DND-41 (cell line): ENCODE data around the gene GLI2.

ENCODE experiments used
- ATAC-seq: fragments of 200-7000 bp; cut with Tn5 transposase; 3 replicates; pipeline ENCODE4 v1.9.1; 2021; ENCODE audit warnings: low read depth; ENCODE audit not compliant: insufficient read depth
- DNase-seq: peaks from one replicate; pipeline ENCODE4 v3.0.0-alpha.2; 2020
- H2AFZ ChIP-seq: 2 replicates; pipeline ENCODE4 v1.6.0; 2012; ENCODE audit warnings: low read depth, low read length
- H3K27ac ChIP-seq: 2 replicates; pipeline ENCODE4 v1.5.1; 2012; ENCODE audit warnings: low read length, inconsistent platforms
- H3K27me3 ChIP-seq: fragments of 200-600 bp; sonication (generic); 2 replicates; pipeline ENCODE4 v1.6.0; 2012; ENCODE audit warnings: low read length, mild to moderate bottlenecking, inconsistent platforms; ENCODE audit not compliant: insufficient read depth, poor library complexity
- H3K36me3 ChIP-seq: 2 replicates; pipeline ENCODE4 v1.5.1; 2012; ENCODE audit warnings: low read length, inconsistent platforms; ENCODE audit not compliant: insufficient read depth
- H3K4me1 ChIP-seq: 2 replicates; pipeline ENCODE4 v1.5.1; 2012; ENCODE audit warnings: mild to moderate bottlenecking, low read length; ENCODE audit not compliant: insufficient read depth
- H3K4me2 ChIP-seq: 2 replicates; pipeline ENCODE4 v1.6.0; 2012; ENCODE audit warnings: mild to moderate bottlenecking, moderate library complexity, low read length, inconsistent platforms; ENCODE audit not compliant: insufficient read depth
- H3K4me3 ChIP-seq, 2 experiments: fragments of 200-600 bp in 1 of 2; shearing (Covaris generic) in 1 of 2; 2 replicates each; pipeline ENCODE4 v1.5.1; 2012 to 2016; ENCODE audit warnings: inconsistent platforms in 2 of 2, low read length in 2 of 2, mild to moderate bottlenecking in 2 of 2, low read depth in 1 of 2, moderate library complexity in 1 of 2
- H3K79me2 ChIP-seq: 2 replicates; pipeline ENCODE4 v1.6.0; 2012; ENCODE audit warnings: low read length, inconsistent platforms; ENCODE audit not compliant: insufficient read depth
- H3K9ac ChIP-seq: 2 replicates; pipeline ENCODE4 v1.6.0; 2012; ENCODE audit warnings: low read depth, mild to moderate bottlenecking, inconsistent platforms, low read length, moderate library complexity
- H3K9me3 ChIP-seq: 2 replicates; pipeline ENCODE4 v1.5.1; 2012; ENCODE audit warnings: low read length, moderate library complexity, mild to moderate bottlenecking, inconsistent platforms; ENCODE audit not compliant: insufficient read depth, severe bottlenecking
- H4K20me1 ChIP-seq: 2 replicates; pipeline ENCODE4 v1.6.0; 2012; ENCODE audit warnings: low read length; ENCODE audit not compliant: insufficient read depth
- EZH2 ChIP-seq: IDR thresholded peaks from 3 replicates; pipeline ENCODE4 v1.6.1; 2012; ENCODE audit warnings: borderline replicate concordance, low read depth, mild to moderate bottlenecking, moderate library complexity, low read length, inconsistent platforms; ENCODE audit not compliant: severe bottlenecking
- TF ChIP-seq, protein P1 (sequence below): IDR thresholded peaks from 2 replicates; pipeline ENCODE4 v1.5.1; 2012; ENCODE audit warnings: borderline replicate concordance, low read length, moderate library complexity, mild to moderate bottlenecking; ENCODE audit not compliant: poor library complexity, severe bottlenecking; ENCODE audit errors: extremely low read depth

Gene GLI2

DNA sequence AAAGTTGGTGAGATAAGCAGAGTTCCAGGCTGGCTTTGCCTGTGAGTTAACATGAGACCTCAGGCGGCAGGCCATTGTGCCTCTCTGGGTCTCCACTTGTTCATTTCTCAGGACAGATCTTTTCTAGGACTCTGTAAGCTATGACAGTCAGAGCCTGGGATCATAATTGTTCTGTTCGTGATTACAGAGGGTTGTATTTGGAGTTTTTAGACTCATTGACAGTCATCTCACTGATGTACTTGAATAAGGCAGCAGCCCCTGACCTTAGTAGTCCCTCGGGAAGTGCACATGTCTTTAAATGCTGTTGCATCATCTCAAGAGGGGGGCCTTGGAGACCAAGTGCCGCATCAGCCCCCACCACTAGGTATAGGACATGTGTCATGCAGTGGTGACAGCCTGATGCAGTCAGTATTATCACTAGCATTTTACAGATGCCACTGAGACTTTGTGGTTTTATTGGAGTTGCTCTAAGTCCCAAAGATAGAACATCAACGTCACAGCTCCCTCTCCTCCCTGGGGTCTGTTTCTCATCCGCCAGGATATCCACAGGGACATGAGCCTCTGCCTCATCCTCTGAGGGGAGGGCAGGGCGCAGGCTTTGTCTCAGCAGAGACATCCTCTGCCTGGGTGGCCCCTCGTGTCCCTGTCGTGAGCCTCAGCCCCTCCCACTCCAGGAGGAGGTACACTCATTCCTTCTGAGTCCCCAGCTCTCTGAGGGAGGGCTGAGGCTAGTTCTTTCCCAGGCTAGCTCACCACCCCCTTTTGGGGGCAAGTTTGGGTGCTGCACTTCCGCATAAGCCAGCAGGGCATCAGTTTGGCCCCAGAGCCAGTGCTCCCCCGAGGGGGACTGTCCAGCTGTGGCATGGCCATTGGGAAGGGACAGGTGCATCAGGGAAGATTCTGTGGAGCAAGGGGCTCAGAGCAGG is 14.1 kb downstream of the GLI2 start:
- Histone ChIP-seq H3K4me1 (no peaks in the 10 kb centered on the region), H4K20me1 (no peaks in the 10 kb centered on the region)
- no peak for ATAC-seq

DNA sequence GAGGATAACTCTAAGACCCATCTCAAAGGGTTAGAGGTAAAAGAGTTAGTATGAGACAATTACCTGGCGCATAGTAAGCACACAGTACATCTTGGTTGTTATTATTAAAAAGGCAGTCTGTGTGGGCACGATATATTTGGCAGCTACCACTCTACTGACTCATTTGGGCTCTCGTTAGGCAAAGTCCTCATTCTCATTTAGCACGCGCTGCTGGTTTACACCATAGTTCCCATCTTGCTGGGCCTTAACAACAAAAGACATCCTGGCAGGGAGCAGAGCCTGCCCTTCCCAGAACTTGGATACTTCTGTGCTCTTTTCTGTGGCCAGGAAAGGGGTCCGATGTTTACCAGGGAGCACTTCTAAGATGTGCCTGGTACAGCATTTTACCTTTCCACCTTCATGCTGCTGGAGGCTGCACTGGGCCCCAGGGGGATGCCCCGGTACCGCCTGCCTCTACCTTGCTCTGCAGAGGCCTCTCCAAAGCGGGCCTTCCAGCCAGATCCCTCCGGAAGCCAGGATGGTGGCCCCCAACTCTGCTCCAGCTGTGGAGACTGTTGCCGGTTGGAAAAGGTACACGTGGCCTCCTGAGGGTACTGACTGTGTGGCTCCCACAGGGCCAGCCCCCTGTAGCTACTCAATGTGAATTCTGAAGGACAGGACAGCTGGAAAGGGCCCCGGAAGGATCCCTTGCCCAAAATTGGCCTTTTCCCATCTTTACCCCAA is 15.0 kb downstream of the GLI2 start:
- ATAC-seq: no peak
- no peak overlapping the region for H3K27ac ChIP-seq
- H3K4me2 ChIP-seq: no peak overlapping the region
- DNase-seq: no peak
- no peak overlapping the region for H3K4me3 ChIP-seq
- TF ChIP-seq EZH2: no peak
- TF ChIP-seq, protein P1, sequence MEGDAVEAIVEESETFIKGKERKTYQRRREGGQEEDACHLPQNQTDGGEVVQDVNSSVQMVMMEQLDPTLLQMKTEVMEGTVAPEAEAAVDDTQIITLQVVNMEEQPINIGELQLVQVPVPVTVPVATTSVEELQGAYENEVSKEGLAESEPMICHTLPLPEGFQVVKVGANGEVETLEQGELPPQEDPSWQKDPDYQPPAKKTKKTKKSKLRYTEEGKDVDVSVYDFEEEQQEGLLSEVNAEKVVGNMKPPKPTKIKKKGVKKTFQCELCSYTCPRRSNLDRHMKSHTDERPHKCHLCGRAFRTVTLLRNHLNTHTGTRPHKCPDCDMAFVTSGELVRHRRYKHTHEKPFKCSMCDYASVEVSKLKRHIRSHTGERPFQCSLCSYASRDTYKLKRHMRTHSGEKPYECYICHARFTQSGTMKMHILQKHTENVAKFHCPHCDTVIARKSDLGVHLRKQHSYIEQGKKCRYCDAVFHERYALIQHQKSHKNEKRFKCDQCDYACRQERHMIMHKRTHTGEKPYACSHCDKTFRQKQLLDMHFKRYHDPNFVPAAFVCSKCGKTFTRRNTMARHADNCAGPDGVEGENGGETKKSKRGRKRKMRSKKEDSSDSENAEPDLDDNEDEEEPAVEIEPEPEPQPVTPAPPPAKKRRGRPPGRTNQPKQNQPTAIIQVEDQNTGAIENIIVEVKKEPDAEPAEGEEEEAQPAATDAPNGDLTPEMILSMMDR: no peak
- no peaks in the 10 kb centered on the region for H3K4me1 ChIP-seq
- no peak overlapping the region for H2AFZ ChIP-seq
- H4K20me1 ChIP-seq: no peaks in the 10 kb centered on the region
- no peaks in the 10 kb centered on the region for H3K9me3 ChIP-seq
- H3K9ac ChIP-seq: no peak overlapping the region
- H3K79me2 ChIP-seq: no peaks in the 10 kb centered on the region
- no peaks in the 10 kb centered on the region for H3K36me3 ChIP-seq
- peaks cover 14% of the 10 kb centered on the region for H3K27me3 ChIP-seq

More for the DNA sequence above, 14.1 kb downstream of the GLI2 start:
- no peak overlapping the region for H3K4me3 ChIP-seq
- peaks cover 20% of the 10 kb centered on the region for H3K27me3 ChIP-seq
- H3K36me3 ChIP-seq: no peaks in the 10 kb centered on the region
- no peak overlapping the region for H3K9ac ChIP-seq
- TF ChIP-seq EZH2: no peak
- TF ChIP-seq, protein P1: no peak
- DNase-seq: no peak
- H3K79me2 ChIP-seq: no peaks in the 10 kb centered on the region
- no peak overlapping the region for H2AFZ ChIP-seq
- H3K4me2 ChIP-seq: no peak overlapping the region
- H3K27ac ChIP-seq: no peak overlapping the region
- H3K9me3 ChIP-seq: no peaks in the 10 kb centered on the region

DNA sequence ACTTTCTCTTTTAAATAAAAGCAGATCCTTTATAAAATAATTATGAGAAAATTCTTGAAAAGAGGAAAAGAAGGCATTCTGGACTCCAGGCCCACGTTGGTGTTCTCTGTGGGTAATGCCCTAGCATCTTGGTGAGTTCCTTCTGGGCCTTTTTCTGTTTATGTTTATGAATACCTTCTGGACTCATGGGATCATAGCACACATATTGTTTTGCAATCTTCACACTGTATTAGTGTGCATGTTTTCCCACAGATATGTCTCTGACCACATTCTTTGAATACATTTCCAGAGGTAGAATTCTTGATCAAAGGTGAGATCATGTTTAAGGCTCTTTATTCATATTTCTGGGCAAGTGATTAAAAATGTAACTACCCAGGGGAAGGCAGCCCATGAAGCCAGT is 15.9 kb downstream of the GLI2 start:
- Histone ChIP-seq H3K27ac (no peak overlapping the region), H3K9me3 (no peaks in the 10 kb centered on the region), H3K79me2 (no peaks in the 10 kb centered on the region), H2AFZ (no peak overlapping the region), H3K36me3 (no peaks in the 10 kb centered on the region), H3K4me1 (no peaks in the 10 kb centered on the region), H3K27me3 (peaks cover 6% of the 10 kb centered on the region), H3K4me3 (no peak overlapping the region), H3K4me2 (no peak overlapping the region), H4K20me1 (no peaks in the 10 kb centered on the region), H3K9ac (no peak overlapping the region)
- no peak for DNase-seq
- TF ChIP-seq EZH2: no peak
- TF ChIP-seq, protein P1: no peak
- ATAC-seq: no peak
